Natural killer cell (primary cell): Measurements from ENCODE around the gene GRIN2A. TPM values are rescaled to one million over a fixed set of nuclear protein-coding genes. Genes with fewer than 3 reads are reported as not detected.

Experiments
- ATAC-seq, 3 donors: fragments of 150-1000 bp in 2 of 3; fragments of 200-7000 bp in 1 of 3; cut with Tn5 transposase; 1 replicate in 1 of 3; 2 replicates in 2 of 3; pipeline ENCODE4 v1.10.0; 2021; ENCODE audit warnings: mild to moderate bottlenecking in 2 of 3, moderate library complexity in 2 of 3
- DNase-seq, 2 donors: peaks; one replicate each; pipeline versions ENCODE4 v3.0.0 to v3.0.0-alpha.2; 2013 to 2021; ENCODE audit warnings: mixed read lengths in 1 of 2
- H3K27ac ChIP-seq: one replicate; pipeline ENCODE4 v1.5.1; 2013; ENCODE audit warnings: mild to moderate bottlenecking, low read length
- H3K27me3 ChIP-seq: one replicate; pipeline ENCODE4 v1.6.1; 2013; ENCODE audit warnings: low read length; ENCODE audit not compliant: control insufficient read depth, insufficient read depth
- H3K36me3 ChIP-seq: one replicate; pipeline ENCODE4 v1.6.1; 2013; ENCODE audit warnings: low read length; ENCODE audit not compliant: control insufficient read depth, insufficient read depth
- H3K4me1 ChIP-seq: one replicate; pipeline ENCODE4 v1.6.1; 2013; ENCODE audit warnings: low read length; ENCODE audit not compliant: control insufficient read depth, insufficient read depth
- H3K4me3 ChIP-seq: one replicate; pipeline ENCODE4 v1.5.1; 2013; ENCODE audit warnings: low read length
- H3K9me3 ChIP-seq: one replicate; pipeline ENCODE4 v1.6.1; 2013; ENCODE audit warnings: low read length; ENCODE audit not compliant: control insufficient read depth, insufficient read depth
- H3K27ac Mint-ChIP-seq, 2 donors: one replicate each; pipeline ENCODE4 v1.8.0; 2022; ENCODE audit warnings: mild to moderate bottlenecking in 2 of 2, mixed read lengths in 2 of 2, moderate library complexity in 1 of 2
- H3K27me3 Mint-ChIP-seq, 2 donors: one replicate each; pipeline ENCODE4 v1.8.0; 2022; ENCODE audit warnings: low read depth in 2 of 2, mixed read lengths in 2 of 2
- H3K36me3 Mint-ChIP-seq: one replicate; pipeline ENCODE4 v1.8.0; 2022; ENCODE audit warnings: mixed read lengths
- H3K4me1 Mint-ChIP-seq, 2 donors: one replicate each; pipeline ENCODE4 v1.8.0; 2022; ENCODE audit warnings: mixed read lengths in 2 of 2
- H3K4me3 Mint-ChIP-seq: one replicate; pipeline ENCODE4 v1.8.0; 2022; ENCODE audit warnings: mild to moderate bottlenecking, moderate library complexity, mixed read lengths
- H3K9me3 Mint-ChIP-seq, 2 donors: one replicate each; pipeline ENCODE4 v1.8.0; 2022; ENCODE audit warnings: mixed read lengths in 2 of 2
- CTCF ChIP-seq: fragments of 200-600 bp; IDR thresholded peaks from one replicate; pipeline ENCODE4 v1.8.0; 2022; ENCODE audit warnings: antibody characterized with exemption
- WGBS: methylation state at CpG from one replicate; pipeline ENCODE4 v1.1.7; 2013; ENCODE audit warnings: missing lambda C conversion rate; ENCODE audit not compliant: insufficient coverage; 5-methylcytosine and 5-hydroxymethylcytosine counted together
- intact Hi-C: fragments of 100-400 bp; cut with micrococcal nuclease; formaldehyde crosslinking; loops from one replicate; pipeline ENCODE4 v1.14.2; 2022
- total RNA-seq, 4 donors: library from RNA; stranded (reverse); fragments of 120-200 nt in 1 of 4; gene quantifications; one replicate each; pipeline versions ENCODE4 v1.2.3 to v1.2.4, GENCODE V29; 2013 to 2022

Gene GRIN2A
- total RNA-seq, 3 donors from 2014 or later (not counting 1 experiment from before 2014, with no cell fraction given), result not detected

- Histone ChIP-seq H3K9me3 (no peaks in the 10 kb centered on the region), H3K36me3 (no peaks in the 10 kb centered on the region), H3K27me3 (no peaks in the 10 kb centered on the region), H3K27ac (no peak overlapping the region), H3K4me1 (no peaks in the 10 kb centered on the region), H3K4me3 (no peak overlapping the region)
- no peak for DNase-seq
- H3K4me3 Mint-ChIP-seq, result no peak overlapping the region
- H3K27ac Mint-ChIP-seq, result no peak overlapping the region
- intact Hi-C loops, result no loop called here
- H3K9me3 Mint-ChIP-seq, result no peaks in the 10 kb centered on the region
- H3K27me3 Mint-ChIP-seq, result peaks cover under 1 to 3% of the 10 kb centered on the region in 2 donors
- TF ChIP-seq CTCF, result no peak
- no peaks in the 10 kb centered on the region for H3K36me3 Mint-ChIP-seq
- no peaks in the 10 kb centered on the region for H3K4me1 Mint-ChIP-seq
- 61% methylated on average over 6 of the region's 6 CpGs for WGBS
- ATAC-seq, result no peak
Measured at GRCh38 chr16:10210944-10211343, 28.7 kb upstream of the GRIN2A start.

- Mint-ChIP-seq H3K4me3 (no peak overlapping the region), H3K27ac (no peak overlapping the region), H3K4me1 (no peaks in the 10 kb centered on the region), H3K36me3 (no peaks in the 10 kb centered on the region), H3K9me3 (no peaks in the 10 kb centered on the region), H3K27me3 (peaks cover 0 to 7% of the 10 kb centered on the region in 2 donors)
- Histone ChIP-seq H3K4me3 (no peak overlapping the region), H3K27me3 (no peaks in the 10 kb centered on the region), H3K9me3 (no peaks in the 10 kb centered on the region), H3K27ac (no peak overlapping the region), H3K36me3 (no peaks in the 10 kb centered on the region), H3K4me1 (no peaks in the 10 kb centered on the region)
- intact Hi-C loops, result no loop called here
- no peak for TF ChIP-seq CTCF
- 91% methylated on average over 3 of the region's 3 CpGs for WGBS
- ATAC-seq, result no peak
- no peak for DNase-seq
Measured at GRCh38 chr16:10206865-10207264, 24.6 kb upstream of the GRIN2A start.

GRCh38 chr16:10206215-10206614 is 24.0 kb upstream of the GRIN2A start:
- no peaks in the 10 kb centered on the region for H3K4me1 Mint-ChIP-seq
- Histone ChIP-seq H3K4me1 (no peaks in the 10 kb centered on the region), H3K9me3 (no peaks in the 10 kb centered on the region), H3K27me3 (no peaks in the 10 kb centered on the region), H3K4me3 (no peak overlapping the region), H3K36me3 (no peaks in the 10 kb centered on the region), H3K27ac (no peak overlapping the region)
- DNase-seq, result no peak
- no peak overlapping the region for H3K27ac Mint-ChIP-seq
- no peak for TF ChIP-seq CTCF
- WGBS, result 86% methylated on average over 1 of the region's 1 CpG
- intact Hi-C loops, result no loop called here
- ATAC-seq, result no peak
- H3K9me3 Mint-ChIP-seq, result no peaks in the 10 kb centered on the region
- peaks cover 0 to 4% of the 10 kb centered on the region in 2 donors for H3K27me3 Mint-ChIP-seq
- no peak overlapping the region for H3K4me3 Mint-ChIP-seq
- H3K36me3 Mint-ChIP-seq, result no peaks in the 10 kb centered on the region

GRCh38 chr16:10205688-10206087 is 23.5 kb upstream of the GRIN2A start:
- Mint-ChIP-seq H3K4me1 (no peaks in the 10 kb centered on the region), H3K27ac (no peak overlapping the region), H3K36me3 (no peaks in the 10 kb centered on the region), H3K27me3 (peaks cover 0 to 4% of the 10 kb centered on the region in 2 donors), H3K4me3 (no peak overlapping the region), H3K9me3 (no peaks in the 10 kb centered on the region)
- no peak for TF ChIP-seq CTCF
- Histone ChIP-seq H3K36me3 (no peaks in the 10 kb centered on the region), H3K4me3 (no peak overlapping the region), H3K27ac (no peak overlapping the region), H3K4me1 (no peaks in the 10 kb centered on the region), H3K9me3 (no peaks in the 10 kb centered on the region), H3K27me3 (no peaks in the 10 kb centered on the region)
- DNase-seq (no peak), ATAC-seq (no peak)
- 88% methylated on average over 7 of the region's 7 CpGs for WGBS
- intact Hi-C loops, result no loop called here
